ENCODE measurements around the gene MCF2L2.
A peak's percentile ranks its signal among the peaks of the same experiment; 100 is the strongest.
"Not testable (repeated sequence)": the region's sequence is repeated elsewhere in the genome, so short reads cannot be mapped to it uniquely, and the experiment has no call there.

The MCF2L2 gene

DNA sequence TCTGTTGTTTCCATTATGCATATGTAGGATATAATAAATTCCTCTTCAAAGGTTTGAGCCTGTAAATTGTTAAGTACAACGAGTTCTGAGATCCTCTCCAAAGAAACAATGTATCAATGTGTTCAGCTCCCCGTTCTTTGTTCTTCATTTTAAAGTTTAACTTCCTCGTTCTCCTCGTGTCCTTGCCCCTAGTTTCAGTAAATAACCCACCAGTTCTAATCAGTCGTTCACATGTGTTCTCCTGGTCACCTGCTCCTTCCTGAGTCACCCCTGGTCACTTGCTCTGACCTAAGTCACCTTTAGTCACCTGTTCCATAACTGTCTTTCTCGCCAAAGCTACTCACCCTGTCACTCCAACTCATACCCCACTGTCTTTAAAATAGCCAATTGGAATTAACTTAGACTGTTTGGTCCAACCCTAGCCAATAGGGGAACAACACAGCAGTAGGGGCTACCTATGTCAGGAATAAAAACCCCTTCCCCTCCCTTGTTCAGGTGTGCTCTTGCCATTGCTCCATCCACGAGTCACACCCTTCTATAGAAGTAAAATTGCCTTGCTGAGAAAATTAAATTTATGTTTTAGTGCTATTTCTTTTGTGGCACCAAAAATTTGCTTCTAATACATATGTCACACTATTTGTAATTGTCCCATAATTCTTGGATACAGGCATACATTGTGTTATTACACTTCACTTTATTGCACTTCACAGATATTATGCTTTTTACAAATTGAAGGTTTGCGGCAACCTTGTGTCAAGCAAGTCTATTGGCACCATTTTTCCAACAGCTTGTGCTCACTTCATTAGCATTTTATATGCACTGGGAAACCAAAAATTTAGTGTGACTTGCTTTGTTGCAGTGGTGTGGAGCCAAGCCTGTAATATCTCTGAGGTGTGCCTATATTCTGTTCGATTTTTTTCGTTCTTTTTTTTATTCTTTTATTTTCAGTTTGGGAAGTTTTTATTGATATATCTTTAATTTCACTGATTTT lies 15.3 kb upstream of the MCF2L2 start:
- no peak for DNase-seq

DNA sequence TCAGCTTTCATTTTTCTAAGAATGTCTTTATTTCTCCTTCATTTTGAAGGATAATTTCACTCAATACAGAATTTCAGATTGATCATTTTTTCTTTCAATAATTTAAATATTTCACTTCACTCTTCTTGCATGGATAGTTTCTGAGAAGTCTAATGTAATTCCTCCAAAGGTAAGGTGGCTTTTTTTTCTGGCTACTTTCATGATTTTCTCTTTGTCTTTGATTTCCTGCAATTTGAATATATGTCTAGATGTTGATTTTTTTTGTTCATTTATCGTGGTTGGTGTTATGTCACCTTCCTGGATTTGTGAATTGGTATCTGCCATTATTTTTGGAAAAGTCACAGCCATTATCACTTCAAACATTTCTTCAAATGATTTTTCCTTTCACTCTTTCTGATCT lies 14.6 kb upstream of the MCF2L2 start:
- DNase-seq, result no peak

DNA sequence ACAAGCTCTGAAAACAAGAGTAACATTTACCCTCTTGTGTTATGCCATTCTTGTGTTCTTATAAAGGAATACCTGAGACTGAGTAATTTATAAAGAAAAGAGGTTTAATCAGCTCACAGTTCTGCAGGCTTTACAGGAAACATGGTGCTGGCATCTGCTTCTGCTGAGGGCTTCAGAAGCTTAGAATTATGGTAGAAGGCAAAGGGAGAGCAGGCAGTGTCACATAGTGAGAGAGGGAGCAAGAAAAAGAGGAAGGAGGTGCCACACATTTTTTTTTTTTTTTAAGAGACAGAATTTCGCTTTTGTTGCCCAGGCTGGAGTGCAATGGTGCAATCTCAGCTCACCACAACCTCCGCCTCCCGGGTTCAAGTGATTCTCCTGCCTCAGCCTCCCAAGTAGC lies 12.1 kb upstream of the MCF2L2 start:
- not testable (repeated sequence) for DNase-seq

DNA sequence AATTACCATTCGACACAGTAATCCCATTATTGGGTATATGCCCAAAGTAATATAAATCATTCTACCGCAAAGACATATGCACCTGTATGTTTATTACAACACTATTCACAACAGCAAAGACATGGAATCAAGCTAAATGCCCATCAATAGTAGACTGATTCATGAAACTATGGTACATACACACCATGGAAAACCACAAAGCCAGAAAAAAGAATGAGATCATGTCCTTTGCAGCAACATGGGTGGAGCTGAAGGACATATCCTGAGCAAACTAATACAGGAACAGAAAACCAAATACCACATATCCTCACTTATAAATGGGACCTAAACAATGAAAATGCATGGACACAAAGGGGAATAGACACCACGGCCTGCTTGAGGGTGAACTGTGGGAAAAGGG lies 11.1 kb upstream of the MCF2L2 start:
- DNase-seq, result no peak

DNA sequence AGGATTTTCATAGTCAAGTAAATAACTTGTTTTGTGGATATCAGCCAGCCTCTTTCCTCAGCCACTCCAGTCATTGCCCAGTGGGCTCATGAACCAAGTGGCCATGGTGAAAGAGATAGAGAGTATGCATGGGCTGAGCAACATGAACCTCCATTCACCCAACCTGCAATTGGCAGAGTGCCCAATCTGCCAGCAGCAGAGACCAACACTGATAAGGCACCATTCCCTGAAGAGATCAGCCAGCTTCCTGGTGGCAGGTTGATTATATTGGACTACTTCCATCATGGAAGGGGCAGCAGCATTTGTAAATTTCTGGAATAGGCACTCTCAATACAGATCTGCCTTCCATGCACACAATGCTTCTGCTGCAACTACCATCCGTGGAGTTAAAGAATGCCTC lies 10.3 kb upstream of the MCF2L2 start:
- no peak for DNase-seq

DNA sequence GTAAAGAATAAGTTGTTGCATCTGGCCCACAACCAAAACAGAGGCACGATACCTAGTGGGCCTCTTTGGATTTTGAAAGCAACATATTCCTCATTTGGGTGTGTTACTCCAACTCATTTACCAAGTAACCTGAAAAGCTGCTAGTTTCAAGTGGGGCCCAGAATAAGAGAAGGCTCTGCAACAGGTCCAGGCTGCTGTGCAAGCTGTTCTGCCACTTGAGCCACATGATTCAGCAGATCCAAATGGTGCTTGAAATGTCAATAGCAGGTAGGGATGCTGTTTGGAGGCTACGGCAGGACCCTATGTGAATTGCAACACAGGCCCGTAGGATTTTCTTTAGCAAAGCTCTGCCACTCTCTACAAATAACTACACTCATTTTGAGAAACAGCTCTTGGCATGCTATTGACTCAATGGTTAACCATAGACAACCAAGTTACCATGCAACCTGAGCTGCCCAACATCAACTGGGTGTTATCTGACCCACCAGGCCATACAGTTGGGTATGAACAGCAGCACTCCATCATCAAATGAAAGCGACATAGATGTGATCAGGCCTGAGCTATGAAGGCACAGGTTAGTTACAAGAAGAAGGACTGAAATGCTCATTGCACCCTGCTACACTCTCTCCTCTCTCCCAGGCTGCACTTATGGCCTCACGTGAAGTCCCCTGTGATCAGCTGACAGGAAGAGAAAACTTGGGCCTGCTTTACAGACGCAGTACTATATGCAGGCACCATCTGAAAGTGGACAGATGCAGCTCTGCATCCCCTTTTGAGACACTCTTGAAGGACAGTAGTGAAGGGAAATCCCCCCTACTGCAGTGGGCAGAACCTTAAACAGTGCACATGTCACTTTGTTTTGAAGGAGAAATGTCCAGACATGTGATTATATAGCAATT lies 9.5 kb upstream of the MCF2L2 start:
- no peak for DNase-seq

DNA sequence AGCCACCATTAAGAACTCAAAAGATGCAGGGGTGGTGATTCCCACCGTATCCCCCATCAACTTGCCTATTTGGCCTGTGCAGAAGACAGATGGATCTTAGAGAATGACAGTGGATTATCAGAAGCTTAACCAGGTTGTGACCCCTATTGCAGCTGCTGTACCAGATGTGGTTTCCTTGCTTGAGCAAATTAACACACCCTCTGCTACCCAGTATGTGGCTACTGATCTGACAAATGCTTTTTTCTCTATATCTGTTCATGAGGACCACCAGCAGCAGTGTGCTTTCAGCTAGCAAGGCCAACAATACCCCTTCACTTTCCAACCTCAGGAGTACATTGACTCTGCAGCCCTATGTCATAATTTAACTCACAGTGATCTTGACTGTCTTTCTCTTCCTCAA lies 8.6 kb upstream of the MCF2L2 start:
- no peak for DNase-seq

DNA sequence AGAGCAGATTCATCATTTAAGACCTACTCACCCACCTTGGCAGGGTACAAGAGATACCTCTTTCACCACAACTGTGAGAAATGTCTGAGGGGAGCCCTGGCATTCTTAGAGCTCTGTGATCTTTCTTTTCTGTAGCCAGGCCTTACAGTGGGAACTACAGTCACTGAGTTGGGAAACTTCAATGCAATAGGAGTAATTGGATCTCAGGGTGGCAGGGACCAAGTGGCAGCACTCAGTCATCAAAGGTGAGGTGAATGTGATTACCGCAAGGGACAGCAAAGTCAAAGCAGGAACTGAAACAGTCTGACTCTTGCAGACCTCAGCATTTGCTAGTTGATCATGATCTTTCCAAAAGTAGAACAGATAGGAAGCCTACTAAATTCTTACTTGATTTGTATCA lies 7.2 kb upstream of the MCF2L2 start:
- DNase-seq, result no peak

DNA sequence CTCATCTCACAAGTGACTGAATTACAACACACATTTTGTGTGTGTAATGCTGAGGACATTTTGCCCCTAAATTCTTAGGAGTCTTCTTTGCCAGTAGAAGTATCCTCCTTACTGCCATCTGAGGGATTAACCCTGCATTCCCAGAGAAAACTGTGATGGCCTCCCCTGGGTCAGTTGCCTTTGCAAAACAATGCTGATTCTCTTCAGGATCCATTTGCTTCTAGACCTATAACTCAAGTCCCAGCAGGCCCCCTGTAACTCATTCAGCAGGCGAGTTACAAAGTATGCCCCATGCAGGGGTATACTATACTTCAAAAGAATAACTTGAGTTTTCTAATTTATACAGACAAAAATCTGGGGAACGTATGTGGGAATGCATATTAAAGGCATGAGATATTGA lies 6.6 kb upstream of the MCF2L2 start:
- no peak for DNase-seq

DNA sequence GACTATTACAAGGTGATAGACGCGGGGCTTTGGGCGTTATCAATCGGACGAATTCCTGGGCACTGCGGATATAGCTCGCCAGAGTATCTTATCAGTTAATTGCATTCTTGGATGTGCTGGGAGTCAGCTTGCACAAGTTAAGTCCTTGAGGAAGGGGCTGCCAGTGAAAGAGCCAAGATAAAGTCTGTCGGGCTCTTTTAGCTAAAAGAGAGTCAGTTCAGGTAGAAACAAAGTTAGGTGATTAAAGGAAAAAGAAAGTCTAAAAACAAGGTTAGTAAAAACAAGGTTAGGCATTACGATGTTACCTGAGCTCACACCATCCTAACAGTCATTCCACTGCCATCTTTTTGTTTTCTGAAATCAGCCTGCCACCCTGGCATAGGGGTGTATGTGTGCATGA lies 6.1 kb upstream of the MCF2L2 start:
- no peak for DNase-seq

DNA sequence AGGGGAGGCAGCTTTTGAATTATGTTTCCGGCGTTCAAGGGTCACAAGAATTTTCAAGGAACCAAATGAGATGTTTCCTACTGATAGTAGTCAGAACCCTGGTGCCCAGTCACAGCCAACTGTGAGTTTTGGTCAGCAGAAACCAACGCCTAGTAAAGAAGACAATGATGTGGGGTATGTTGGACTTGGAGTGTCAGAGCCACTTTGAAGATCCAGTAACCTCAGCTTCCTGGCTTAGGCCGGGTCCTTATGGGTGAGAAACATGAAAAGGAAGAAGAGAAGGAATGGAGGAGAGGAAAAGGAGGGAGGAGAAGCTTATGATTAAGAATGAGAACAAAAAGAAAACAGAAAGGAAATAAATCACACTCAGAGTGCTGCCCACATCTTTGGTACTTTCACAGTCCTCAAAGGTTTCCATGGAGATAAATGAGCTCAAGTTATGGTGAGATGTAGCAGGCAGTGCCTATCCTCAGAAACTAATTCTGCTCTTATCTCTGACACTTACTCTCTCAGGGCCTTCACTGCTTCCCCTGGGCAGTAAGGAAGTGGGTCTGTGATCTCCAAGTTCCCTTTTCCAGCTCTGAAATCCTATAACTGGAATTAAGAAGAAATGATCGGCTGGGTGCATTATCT lies 2.0 kb upstream of the MCF2L2 start:
- no peak for DNase-seq

DNA sequence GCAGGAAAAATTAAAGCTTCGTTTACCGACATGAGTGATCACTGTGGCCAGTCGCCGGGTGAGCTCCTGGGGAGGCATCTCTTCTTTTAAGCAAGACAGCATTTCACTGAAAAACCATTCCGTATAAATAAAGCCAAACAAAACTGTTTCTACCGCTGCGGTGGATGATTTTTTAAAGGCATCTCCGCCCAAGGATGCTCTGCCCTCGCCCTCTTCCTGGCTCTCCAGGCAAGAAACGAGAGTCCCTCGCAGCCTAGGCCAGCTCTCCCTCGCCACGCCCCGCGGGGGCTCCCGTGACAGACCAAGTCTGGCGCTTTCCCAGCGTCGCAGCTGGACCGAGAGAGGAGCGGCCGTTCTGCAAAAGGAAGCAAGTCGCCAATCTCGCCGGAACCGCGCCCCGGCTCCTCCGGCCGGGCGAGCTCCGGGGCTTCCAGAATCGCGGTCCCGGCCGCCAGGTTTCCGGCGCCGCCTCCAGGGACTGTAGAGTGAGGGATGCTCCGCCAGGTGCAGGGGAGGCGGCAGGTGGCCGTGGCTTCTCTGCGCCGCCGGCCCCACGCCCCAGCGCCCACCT lies 458 bp downstream of the MCF2L2 start:
- DNase-seq, result peak; percentile 15 to 31

DNA sequence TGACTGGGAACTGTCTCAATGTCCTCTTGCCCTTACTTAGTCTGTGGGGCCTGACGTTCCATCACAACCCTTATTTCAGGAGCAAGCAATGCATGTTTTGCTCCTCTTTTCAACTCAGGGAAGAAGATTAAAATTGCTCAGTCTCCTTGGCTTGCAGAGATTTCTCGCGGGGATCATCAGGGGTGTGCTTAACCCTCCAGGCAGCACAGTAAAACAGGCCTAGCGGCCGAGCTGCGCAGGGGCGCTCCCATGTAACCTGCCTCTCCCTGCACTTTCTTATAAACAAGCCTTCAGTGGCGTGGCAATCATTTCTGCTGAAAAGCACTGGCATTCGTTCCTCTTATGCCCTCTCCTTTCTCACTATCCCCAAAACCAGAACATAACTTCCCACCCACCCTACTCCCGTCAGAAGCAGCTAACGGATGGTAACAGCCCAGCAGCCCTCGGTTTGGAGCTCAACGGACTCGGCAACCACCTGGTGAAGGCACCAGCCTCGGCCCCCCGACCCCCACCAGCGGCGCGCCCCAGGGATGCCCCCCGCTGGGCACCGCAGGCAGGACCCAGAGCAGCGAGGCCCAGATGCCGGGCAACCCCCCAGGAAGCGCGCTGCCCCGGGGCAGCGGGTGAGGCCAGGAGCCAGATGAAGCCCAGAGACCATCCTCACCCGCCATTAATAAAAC lies 1.1 kb downstream of the MCF2L2 start:
- no peak for DNase-seq

DNA sequence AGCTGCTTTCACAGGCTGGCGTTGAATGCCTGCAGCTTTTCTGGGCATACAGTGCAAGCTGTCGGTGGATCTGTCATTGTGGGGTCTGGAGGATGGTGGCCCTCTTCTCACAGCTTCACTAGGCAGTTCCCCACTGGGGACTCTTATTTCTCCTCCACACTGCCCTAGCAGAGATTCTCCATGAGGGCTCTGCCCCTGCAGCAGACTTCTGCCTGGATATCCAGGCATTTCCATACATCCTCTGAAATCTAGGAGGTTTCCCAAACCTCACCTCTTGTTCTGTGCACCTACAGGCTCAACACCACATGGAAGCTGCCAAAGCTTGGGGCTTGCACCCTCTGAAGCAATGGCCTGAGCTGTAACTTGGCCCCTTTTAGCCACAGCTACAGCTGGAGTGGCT lies 9.6 kb downstream of the MCF2L2 start:
- not testable (repeated sequence) for DNase-seq

DNA sequence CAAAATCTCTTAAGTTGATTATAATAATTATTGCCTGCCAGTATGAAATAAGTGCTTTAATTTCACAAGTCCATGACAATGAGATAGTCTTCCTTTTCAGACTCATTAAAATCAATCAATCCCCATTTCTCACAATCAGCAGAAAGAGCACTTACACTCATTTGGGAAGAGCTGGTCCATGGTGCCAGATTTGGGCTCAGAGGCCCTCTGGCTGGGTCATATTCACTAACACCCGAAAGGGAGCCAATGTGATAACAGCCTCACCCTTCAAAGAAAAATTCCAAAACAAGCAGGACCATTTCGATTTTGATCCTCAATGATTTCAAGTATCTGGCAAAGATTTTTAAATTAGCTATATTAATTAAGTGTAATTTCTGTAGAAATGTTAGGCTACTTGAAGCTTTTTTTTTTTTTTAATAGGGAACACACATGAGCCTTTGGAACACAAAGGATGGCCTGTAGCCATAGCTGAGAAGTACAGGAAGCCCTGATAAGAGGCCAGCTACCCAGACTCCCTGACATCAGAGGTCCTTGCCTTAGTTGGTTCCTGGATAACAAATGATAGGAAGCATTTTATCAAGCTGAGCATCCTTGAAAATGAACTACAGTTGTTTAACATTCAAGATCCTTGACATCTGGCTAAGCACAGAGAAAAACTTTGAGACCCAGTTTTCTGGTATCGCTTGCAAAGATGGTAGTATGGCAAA lies 17.1 kb downstream of the MCF2L2 start:
- DNase-seq, result no peak

DNA sequence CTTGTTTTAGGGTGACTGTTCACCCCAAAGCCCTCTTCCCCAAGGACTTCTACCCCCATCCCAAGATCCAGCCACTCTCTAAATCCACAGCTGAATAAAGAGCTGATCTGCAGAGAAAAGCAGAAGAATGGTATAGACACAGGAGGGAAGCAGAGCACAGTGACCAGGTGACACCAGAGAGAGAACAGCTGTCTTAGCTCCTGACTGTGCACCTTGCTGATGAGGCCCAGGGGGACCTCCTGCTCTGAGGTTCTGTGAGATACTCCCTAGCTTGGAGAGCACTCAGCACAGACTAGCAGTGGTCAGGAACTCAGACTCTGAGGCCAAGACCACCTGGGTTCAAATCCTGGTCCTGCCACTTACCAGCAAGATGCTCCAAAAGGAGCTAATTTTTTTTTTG lies 17.7 kb downstream of the MCF2L2 start:
- no peak for DNase-seq

DNA sequence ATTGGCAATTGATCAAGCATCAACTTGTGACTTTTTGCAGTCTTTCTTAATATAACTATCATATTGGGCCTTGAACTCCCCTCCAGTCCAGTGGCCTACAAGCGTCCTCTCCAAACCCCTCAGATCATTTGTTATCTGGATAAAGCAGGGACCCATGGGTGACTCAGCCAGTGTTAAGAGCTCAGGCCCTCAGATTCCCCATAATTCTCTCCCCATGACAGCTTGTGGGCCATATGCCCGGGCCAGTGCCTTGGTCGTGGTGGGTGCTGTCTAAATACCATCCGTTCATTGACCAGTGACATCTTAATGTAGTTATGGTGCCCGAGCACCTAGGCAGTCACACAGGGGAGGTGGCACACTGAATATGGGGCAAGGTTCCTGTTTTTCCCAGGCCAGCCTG lies 18.1 kb downstream of the MCF2L2 start:
- no peak for DNase-seq

DNA sequence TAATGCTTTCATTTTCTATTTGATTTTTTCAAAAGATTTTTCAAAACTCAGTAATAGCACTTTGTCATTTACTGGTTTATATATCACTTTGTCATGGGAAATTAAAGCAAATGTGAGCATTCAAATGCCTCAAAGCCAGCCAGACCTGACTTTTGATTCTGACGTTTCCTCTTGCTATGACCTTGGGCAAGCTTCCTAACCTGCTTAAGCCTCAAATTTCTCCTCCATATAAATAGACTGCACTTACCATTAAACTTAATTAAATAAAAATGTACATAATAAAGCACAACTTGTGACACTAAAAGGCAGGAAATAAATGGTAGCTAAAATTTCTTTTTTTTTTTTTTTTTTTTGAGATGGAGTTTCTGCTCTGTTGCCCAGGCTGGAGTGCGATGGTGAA lies 19.2 kb downstream of the MCF2L2 start:
- DNase-seq, result no peak

DNA sequence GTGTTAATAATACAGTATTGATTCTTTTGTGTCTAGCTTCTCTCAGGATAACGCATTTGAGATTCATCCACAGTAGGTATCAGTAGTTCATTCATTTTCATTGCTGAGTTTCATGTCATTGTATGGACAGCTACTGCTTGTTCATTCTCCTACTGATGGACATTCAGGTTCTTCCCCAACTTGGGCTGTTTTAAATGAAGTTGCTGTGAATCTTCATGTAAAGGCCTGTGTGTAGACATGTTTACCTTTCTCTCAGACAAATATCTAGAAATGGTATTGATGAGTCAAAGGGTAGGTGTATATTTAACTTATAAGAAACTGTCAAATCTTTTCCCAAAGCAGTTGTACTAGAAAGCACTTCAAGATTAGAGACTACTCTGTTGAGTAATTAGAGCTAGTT lies 26.7 kb downstream of the MCF2L2 start:
- no peak for DNase-seq

DNA sequence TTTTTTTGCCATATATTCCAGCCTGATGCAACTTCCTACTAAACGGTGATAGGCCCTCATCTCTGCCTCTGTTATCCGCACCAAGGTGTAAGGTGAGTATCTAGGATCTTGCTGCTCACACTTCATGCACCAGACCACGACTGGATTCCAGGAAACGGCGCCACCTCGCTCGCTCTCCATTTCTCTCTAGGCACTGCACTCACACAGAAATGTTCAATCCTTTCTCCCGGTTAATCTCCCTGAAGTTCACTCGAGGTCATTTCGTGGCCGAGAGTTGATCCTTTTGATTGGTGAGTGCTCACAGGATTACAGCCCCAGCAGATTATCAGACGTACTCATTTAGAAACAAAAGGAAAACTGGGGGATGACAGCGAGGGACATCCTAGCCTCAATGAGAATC lies 28.1 kb downstream of the MCF2L2 start:
- DNase-seq, result no peak

DNA sequence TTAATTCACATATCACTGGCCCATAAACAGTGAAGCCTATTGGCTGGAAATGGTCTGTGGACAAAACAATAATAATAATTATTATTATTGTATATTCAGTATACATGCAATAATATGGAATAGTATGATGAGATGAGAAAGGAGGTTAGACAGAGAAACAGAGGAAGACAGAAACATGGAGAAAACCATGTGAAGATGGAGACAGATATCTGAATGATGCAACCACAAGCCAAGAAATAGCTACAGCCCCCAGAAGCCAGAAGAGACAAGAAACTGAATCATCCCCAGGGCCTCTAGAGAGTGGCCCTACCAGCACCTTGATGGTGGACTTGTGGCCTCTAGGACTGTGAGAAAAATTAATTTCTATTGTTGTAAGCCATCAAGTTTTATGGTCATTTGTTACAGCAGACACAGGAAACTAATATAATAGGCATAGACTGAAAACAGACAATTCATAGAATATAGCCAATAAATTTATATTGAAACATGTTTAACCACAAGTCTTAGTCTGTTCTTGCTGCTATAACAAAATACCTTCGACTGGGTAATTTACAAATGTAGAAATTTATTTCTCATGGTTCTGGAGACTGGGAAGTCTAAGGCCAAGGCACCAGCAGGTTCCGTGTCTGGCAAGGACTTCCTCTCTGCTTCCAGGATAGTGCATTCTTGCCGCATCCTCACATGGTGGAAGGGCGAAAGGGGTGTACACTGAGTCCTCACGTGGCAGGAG lies 31.6 kb downstream of the MCF2L2 start:
- no peak for DNase-seq
